Left ventricle myocardium inferior (tissue), 1 donor: ENCODE data around the gene ICAM4. TPM values are rescaled to one million over a fixed set of nuclear protein-coding genes. Genes with fewer than 3 reads are reported as not detected.
"Not testable (repeated sequence)": the region's sequence is repeated elsewhere in the genome, so short reads cannot be mapped to it uniquely, and the experiment has no call there.

Experiments used
- DNase-seq: peaks from one replicate; pipeline ENCODE4 v3.0.0-alpha.2; 2020
- H3K27ac ChIP-seq: fragments of 200-600 bp; replicated peaks from 2 replicates; pipeline ENCODE4 v1.8.0; 2021
- H3K27me3 ChIP-seq: fragments of 200-600 bp; 2 replicates; pipeline ENCODE4 v1.8.0; 2021; ENCODE audit warnings: low read depth
- H3K36me3 ChIP-seq: fragments of 200-600 bp; 2 replicates; pipeline ENCODE4 v1.8.0; 2021
- H3K4me1 ChIP-seq: fragments of 200-600 bp; 2 replicates; pipeline ENCODE4 v1.8.0; 2021
- H3K4me3 ChIP-seq: fragments of 200-600 bp; 2 replicates; pipeline ENCODE4 v1.8.0; 2021; ENCODE audit warnings: mild to moderate bottlenecking, moderate library complexity
- H3K9me3 ChIP-seq: fragments of 200-600 bp; replicated peaks from 2 replicates; pipeline ENCODE4 v1.8.0; 2021
- intact Hi-C: fragments of 100-400 bp; cut with micrococcal nuclease; formaldehyde crosslinking; loops from one replicate; pipeline ENCODE4 v1.11.0; 2022
- total RNA-seq: library from RNA; stranded (reverse); fragmentation: NEBNext Ultra II Directional; extraction: Animal tissue kit (Norgen Biotek cat#: 25700); gene quantifications from one replicate; pipeline ENCODE4 v1.2.1, GENCODE V29; 2021
- TF ChIP-seq, protein P1 (sequence below): fragments of 200-600 bp; IDR thresholded peaks from 2 replicates; pipeline ENCODE4 v1.8.0; 2021; ENCODE audit warnings: antibody characterized with exemption, mild to moderate bottlenecking, borderline replicate concordance
- donor health status: DM: no; HTN: yes; CAD: no; lungs with severe emphysema.

The ICAM4 gene
- total RNA-seq, 1 donor from 2014 or later: 0.36 TPM

DNA sequence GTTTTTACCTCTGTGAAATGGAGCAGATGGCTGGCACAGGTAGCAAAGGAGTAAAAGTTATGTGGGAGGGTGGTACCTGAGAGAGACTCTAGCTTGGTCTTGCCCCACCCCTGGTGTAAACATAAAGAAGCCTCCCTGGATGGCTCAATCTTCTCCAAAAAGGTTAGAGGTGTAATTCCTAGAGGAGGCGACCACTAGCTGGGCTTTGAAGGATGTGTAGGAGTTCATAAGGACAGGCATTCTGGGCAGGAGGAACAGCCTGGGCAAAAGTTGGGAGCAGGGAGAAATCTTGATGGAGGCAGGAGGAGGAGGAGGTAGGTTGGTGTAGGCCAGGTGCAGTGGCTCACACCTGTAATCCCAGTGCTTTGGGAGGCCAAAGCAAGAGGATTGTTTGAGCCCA is 7.8 kb upstream of the ICAM4 start:
- Histone ChIP-seq H3K4me1 (no peaks in the 10 kb centered on the region), H3K36me3 (peaks cover 33% of the 10 kb centered on the region), H3K9me3 (no peaks in the 10 kb centered on the region), H3K4me3 (no peak overlapping the region), H3K27ac (no peak overlapping the region), H3K27me3 (no peaks in the 10 kb centered on the region)
- TF ChIP-seq, protein P1, sequence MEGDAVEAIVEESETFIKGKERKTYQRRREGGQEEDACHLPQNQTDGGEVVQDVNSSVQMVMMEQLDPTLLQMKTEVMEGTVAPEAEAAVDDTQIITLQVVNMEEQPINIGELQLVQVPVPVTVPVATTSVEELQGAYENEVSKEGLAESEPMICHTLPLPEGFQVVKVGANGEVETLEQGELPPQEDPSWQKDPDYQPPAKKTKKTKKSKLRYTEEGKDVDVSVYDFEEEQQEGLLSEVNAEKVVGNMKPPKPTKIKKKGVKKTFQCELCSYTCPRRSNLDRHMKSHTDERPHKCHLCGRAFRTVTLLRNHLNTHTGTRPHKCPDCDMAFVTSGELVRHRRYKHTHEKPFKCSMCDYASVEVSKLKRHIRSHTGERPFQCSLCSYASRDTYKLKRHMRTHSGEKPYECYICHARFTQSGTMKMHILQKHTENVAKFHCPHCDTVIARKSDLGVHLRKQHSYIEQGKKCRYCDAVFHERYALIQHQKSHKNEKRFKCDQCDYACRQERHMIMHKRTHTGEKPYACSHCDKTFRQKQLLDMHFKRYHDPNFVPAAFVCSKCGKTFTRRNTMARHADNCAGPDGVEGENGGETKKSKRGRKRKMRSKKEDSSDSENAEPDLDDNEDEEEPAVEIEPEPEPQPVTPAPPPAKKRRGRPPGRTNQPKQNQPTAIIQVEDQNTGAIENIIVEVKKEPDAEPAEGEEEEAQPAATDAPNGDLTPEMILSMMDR: no peak
- intact Hi-C loops: loop anchor here (5.0 to 10.0 kb wide), 2 partner anchors 56 to 113 kb away; partner anchors contain the start of genes ICAM3 and RAVER1
- no peak for DNase-seq

GRCh38 chr19:10279737-10280442 is 6.9 kb upstream of the ICAM4 start:
- intact Hi-C loops: loop anchor here (5.0 to 10.0 kb wide), 2 partner anchors 55 to 112 kb away; partner anchors contain the start of genes ICAM3 and RAVER1
- no peaks in the 10 kb centered on the region for H3K9me3 ChIP-seq
- TF ChIP-seq, protein P1: no peak
- no peak for DNase-seq
- no peaks in the 10 kb centered on the region for H3K27me3 ChIP-seq
- H3K4me3 ChIP-seq: no peak overlapping the region
- peaks cover 1% of the 10 kb centered on the region for H3K4me1 ChIP-seq
- no peak overlapping the region for H3K27ac ChIP-seq
- H3K36me3 ChIP-seq: peaks cover 42% of the 10 kb centered on the region

GRCh38 chr19:10282043-10282442 is 4.7 kb upstream of the ICAM4 start:
- H3K9me3 ChIP-seq, DNase-seq, H3K4me3 ChIP-seq, intact Hi-C loops, H3K27me3 ChIP-seq, H3K27ac ChIP-seq: not testable (repeated sequence)
- H3K36me3 ChIP-seq: peaks cover 49% of the 10 kb centered on the region
- peaks cover 23% of the 10 kb centered on the region for H3K4me1 ChIP-seq

GRCh38 chr19:10283301-10284064 is 3.3 kb upstream of the ICAM4 start:
- DNase-seq: no peak
- H3K27me3 ChIP-seq: peaks cover 18% of the 10 kb centered on the region
- H3K4me1 ChIP-seq: peaks cover 37% of the 10 kb centered on the region

DNA sequence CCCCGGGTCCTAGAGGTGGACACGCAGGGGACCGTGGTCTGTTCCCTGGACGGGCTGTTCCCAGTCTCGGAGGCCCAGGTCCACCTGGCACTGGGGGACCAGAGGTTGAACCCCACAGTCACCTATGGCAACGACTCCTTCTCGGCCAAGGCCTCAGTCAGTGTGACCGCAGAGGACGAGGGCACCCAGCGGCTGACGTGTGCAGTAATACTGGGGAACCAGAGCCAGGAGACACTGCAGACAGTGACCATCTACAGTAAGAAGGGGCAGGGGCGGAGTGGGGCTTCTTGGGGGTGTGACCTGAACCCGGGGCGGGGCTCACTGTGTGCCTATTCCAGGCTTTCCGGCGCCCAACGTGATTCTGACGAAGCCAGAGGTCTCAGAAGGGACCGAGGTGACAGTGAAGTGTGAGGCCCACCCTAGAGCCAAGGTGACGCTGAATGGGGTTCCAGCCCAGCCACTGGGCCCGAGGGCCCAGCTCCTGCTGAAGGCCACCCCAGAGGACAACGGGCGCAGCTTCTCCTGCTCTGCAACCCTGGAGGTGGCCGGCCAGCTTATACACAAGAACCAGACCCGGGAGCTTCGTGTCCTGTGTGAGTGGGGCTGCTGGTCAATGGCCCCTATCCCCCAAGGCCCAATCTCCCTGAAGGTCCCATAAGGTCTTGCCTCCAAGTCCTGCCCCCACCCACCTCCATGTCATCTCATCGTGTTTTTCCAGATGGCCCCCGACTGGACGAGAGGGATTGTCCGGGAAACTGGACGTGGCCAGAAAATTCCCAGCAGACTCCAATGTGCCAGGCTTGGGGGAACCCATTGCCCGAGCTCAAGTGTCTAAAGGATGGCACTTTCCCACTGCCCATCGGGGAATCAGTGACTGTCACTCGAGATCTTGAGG is 2.4 kb upstream of the ICAM4 start:
- peaks cover 46% of the 10 kb centered on the region for H3K4me1 ChIP-seq
- peaks cover 36% of the 10 kb centered on the region for H3K36me3 ChIP-seq
- H3K4me3 ChIP-seq: no peak overlapping the region
- TF ChIP-seq, protein P1: no peak
- intact Hi-C loops: no loop called here
- H3K9me3 ChIP-seq: no peaks in the 10 kb centered on the region
- peaks cover 26% of the 10 kb centered on the region for H3K27me3 ChIP-seq
- DNase-seq: no peak
- no peak overlapping the region for H3K27ac ChIP-seq

More at GRCh38 chr19:10283301-10284064, 3.3 kb upstream of the ICAM4 start:
- H3K27ac ChIP-seq: no peak overlapping the region
- H3K36me3 ChIP-seq: peaks cover 43% of the 10 kb centered on the region
- H3K9me3 ChIP-seq: no peaks in the 10 kb centered on the region
- TF ChIP-seq, protein P1: no peak
- H3K4me3 ChIP-seq: no peak overlapping the region
- intact Hi-C loops: no loop called here
